SK-N-MC (cell line): Measurements from ENCODE around the gene SLC7A8.

Experiments
- DNase-seq: peaks from one replicate; pipeline ENCODE4 v3.0.0-alpha.2; 2011; ENCODE audit warnings: low read depth, low spot score
- H3K27ac ChIP-seq: fragments of 200-600 bp; sonication (generic); 2 replicates; pipeline ENCODE4 v1.5.1; 2016; ENCODE audit warnings: mixed run types
- H3K36me3 ChIP-seq: fragments of 200-600 bp; sonication (generic); 2 replicates; pipeline ENCODE4 v1.6.1; 2017; ENCODE audit warnings: antibody characterized with exemption, low read length, mixed read lengths; ENCODE audit not compliant: insufficient read depth
- H3K4me3 ChIP-seq: fragments of 200-600 bp; sonication (generic); 2 replicates; pipeline ENCODE4 v1.5.1; 2016
- H3K9ac ChIP-seq: fragments of 200-600 bp; sonication (generic); 2 replicates; pipeline ENCODE4 v1.8.0; 2017; ENCODE audit warnings: mixed run types, mixed read lengths; ENCODE audit not compliant: insufficient read length
- H3K9me3 ChIP-seq: fragments of 200-600 bp; sonication (generic); 2 replicates; pipeline ENCODE4 v1.6.1; 2017; ENCODE audit warnings: low read depth, mild to moderate bottlenecking, antibody characterized with exemption, low read length, moderate library complexity, mixed read lengths
- EZH2 ChIP-seq: fragments of 200-600 bp; sonication (generic); IDR thresholded peaks from one replicate; pipeline ENCODE4 v1.6.1; 2017; ENCODE audit warnings: antibody characterized with exemption
- FOXP2 ChIP-seq: optimal IDR thresholded peaks from 2 replicates; pipeline ENCODE3; 2011; ENCODE audit warnings: mild to moderate bottlenecking, moderate library complexity; ENCODE audit not compliant: insufficient read depth; ENCODE audit errors: extremely low read length, control extremely low read depth
- POLR2AphosphoS5 ChIP-seq: IDR thresholded peaks from 2 replicates; pipeline ENCODE4 v1.6.1; 2012; ENCODE audit warnings: mild to moderate bottlenecking, low read depth, low read length, borderline replicate concordance

SLC7A8 gene

GRCh38 chr14:23167116-23167847 is 16.2 kb downstream of the SLC7A8 start:
- H3K4me3 ChIP-seq: peak overlapping the region; percentile 1; the same call in 1 of the 2 replicates
- no peak overlapping the region for H3K9ac ChIP-seq
- no peak for DNase-seq
- TF ChIP-seq EZH2 (no peak), FOXP2 (no peak), POLR2AphosphoS5 (no peak)
- peak overlapping the region; percentile 72 for H3K27ac ChIP-seq
- no peaks in the 10 kb centered on the region for H3K9me3 ChIP-seq
- H3K36me3 ChIP-seq: 0 out of 2 replicates have a peak, but pooled peaks cover 8% of the 10 kb centered on the region

GRCh38 chr14:23164949-23165348 is 18.5 kb downstream of the SLC7A8 start:
- Histone ChIP-seq H3K27ac (no peak overlapping the region), H3K9me3 (no peaks in the 10 kb centered on the region), H3K9ac (no peak overlapping the region), H3K4me3 (no peak overlapping the region), H3K36me3 (0 out of 2 replicates have a peak, but pooled peaks cover 8% of the 10 kb centered on the region)
- no peak for DNase-seq
- no peak for TF ChIP-seq POLR2AphosphoS5
- TF ChIP-seq FOXP2: no peak
- no peak for TF ChIP-seq EZH2

- no peaks in the 10 kb centered on the region for H3K9me3 ChIP-seq
- H3K9ac ChIP-seq: no peak overlapping the region
- 0 out of 2 replicates have a peak overlapping the region, but pooled peaks have one; percentile 5 for H3K27ac ChIP-seq
- no peak for DNase-seq
- H3K36me3 ChIP-seq: 0 out of 2 replicates have a peak, but pooled peaks cover 8% of the 10 kb centered on the region
- no peak for TF ChIP-seq POLR2AphosphoS5
- no peak for TF ChIP-seq EZH2
- TF ChIP-seq FOXP2: no peak
- H3K4me3 ChIP-seq: no peak overlapping the region
Observed at GRCh38 chr14:23164250-23164649, 19.2 kb downstream of the SLC7A8 start.

GRCh38 chr14:23163830-23164229 is 19.6 kb downstream of the SLC7A8 start:
- DNase-seq: no peak
- Histone ChIP-seq H3K9me3 (no peaks in the 10 kb centered on the region), H3K4me3 (no peak overlapping the region), H3K9ac (no peak overlapping the region), H3K36me3 (0 out of 2 replicates have a peak, but pooled peaks cover 9% of the 10 kb centered on the region), H3K27ac (0 out of 2 replicates have a peak overlapping the region, but pooled peaks have one; percentile 5)
- no peak for TF ChIP-seq EZH2
- TF ChIP-seq FOXP2: no peak
- no peak for TF ChIP-seq POLR2AphosphoS5

GRCh38 chr14:23162800-23163199 is 20.7 kb downstream of the SLC7A8 start:
- no peak for DNase-seq
- TF ChIP-seq POLR2AphosphoS5: peak; percentile 19; the same call in 1 of the 2 replicates
- TF ChIP-seq FOXP2: no peak
- TF ChIP-seq EZH2: no peak
- Histone ChIP-seq H3K4me3 (0 out of 2 replicates have a peak overlapping the region, but pooled peaks have one; percentile 6), H3K27ac (peak overlapping the region; percentile 80), H3K9ac (no peak overlapping the region), H3K9me3 (no peaks in the 10 kb centered on the region), H3K36me3 (peaks cover 14% of the 10 kb centered on the region; the same call in 1 of the 2 replicates)

GRCh38 chr14:23162005-23162404 is 21.5 kb downstream of the SLC7A8 start:
- Histone ChIP-seq H3K9ac (no peak overlapping the region), H3K36me3 (peaks cover 17% of the 10 kb centered on the region; the same call in 1 of the 2 replicates), H3K27ac (peak overlapping the region; percentile 80), H3K4me3 (no peak overlapping the region), H3K9me3 (no peaks in the 10 kb centered on the region)
- TF ChIP-seq FOXP2 (no peak), POLR2AphosphoS5 (no peak), EZH2 (no peak)
- DNase-seq: no peak

GRCh38 chr14:23160924-23161522 is 22.4 kb downstream of the SLC7A8 start:
- Histone ChIP-seq H3K4me3 (peak overlapping the region; percentile 34), H3K9me3 (no peaks in the 10 kb centered on the region), H3K36me3 (peaks cover 15% of the 10 kb centered on the region; the same call in 1 of the 2 replicates), H3K27ac (peak overlapping the region; percentile 88), H3K9ac (peak overlapping the region; percentile 28)
- peak; percentile 45 for TF ChIP-seq POLR2AphosphoS5
- no peak for TF ChIP-seq EZH2
- peak; percentile 74 for TF ChIP-seq FOXP2
- DNase-seq: no peak

- TF ChIP-seq FOXP2 (no peak), EZH2 (no peak), POLR2AphosphoS5 (no peak)
- H3K27ac ChIP-seq: peak overlapping the region; percentile 80
Observed at GRCh38 chr14:23159532-23159931, 23.9 kb downstream of the SLC7A8 start.

More at GRCh38 chr14:23159532-23159931, 23.9 kb downstream of the SLC7A8 start:
- Histone ChIP-seq H3K4me3 (no peak overlapping the region), H3K36me3 (peaks cover 11% of the 10 kb centered on the region; the same call in 1 of the 2 replicates), H3K9me3 (no peaks in the 10 kb centered on the region), H3K9ac (peak overlapping the region; percentile 24)
- no peak for DNase-seq
